Panc1 (cell line): ENCODE results near the gene SERTAD4.

Experiments
- CTCF ChIP-seq: fragments of 450-650 bp; IDR thresholded peaks from 2 replicates; pipeline ENCODE4 v1.5.1; 2017; ENCODE audit warnings: mild to moderate bottlenecking
- POLR2AphosphoS5 ChIP-seq: IDR thresholded peaks from 2 replicates; pipeline ENCODE4 v1.6.1; 2012; ENCODE audit warnings: mild to moderate bottlenecking, low read depth, low read length, moderate library complexity
- REST ChIP-seq, 2 experiments: IDR thresholded peaks; 2 replicates each; pipeline ENCODE4 v1.6.1; 2011 to 2012; ENCODE audit warnings: low read depth in 2 of 2, control low read depth in 1 of 2, low read length in 1 of 2, mild to moderate bottlenecking in 1 of 2, moderate library complexity in 1 of 2; ENCODE audit not compliant: insufficient read depth in 1 of 2
- SIN3A ChIP-seq: IDR thresholded peaks from 2 replicates; pipeline ENCODE4 v1.6.1; 2012; ENCODE audit warnings: low read depth, mild to moderate bottlenecking, low read length, moderate library complexity, borderline replicate concordance; ENCODE audit not compliant: insufficient read depth

- TF ChIP-seq CTCF (no peak), POLR2AphosphoS5 (no peak), SIN3A (no peak), REST (IDR thresholded peaks at IDR 0.05; ENCODE audit: insufficient read depth in 1 of 2, low read depth in 2 of 2, low read length in 1 of 2) (no peak)
Measured at GRCh38 chr1:210230149-210230695, 2.4 kb upstream of the SERTAD4 start.
